Left ventricle myocardium inferior (tissue), 1 donor: ENCODE data around the gene DMAC2L. TPM values are rescaled to one million over a fixed set of nuclear protein-coding genes. Genes with fewer than 3 reads are reported as not detected.
"Not testable (repeated sequence)": the region's sequence is repeated elsewhere in the genome, so short reads cannot be mapped to it uniquely, and the experiment has no call there.

Experiments
- DNase-seq: peaks from one replicate; pipeline ENCODE4 v3.0.0-alpha.2; 2020
- H3K27ac ChIP-seq: fragments of 200-600 bp; replicated peaks from 2 replicates; pipeline ENCODE4 v1.8.0; 2021
- H3K27me3 ChIP-seq: fragments of 200-600 bp; 2 replicates; pipeline ENCODE4 v1.8.0; 2021; ENCODE audit warnings: low read depth
- H3K36me3 ChIP-seq: fragments of 200-600 bp; 2 replicates; pipeline ENCODE4 v1.8.0; 2021
- H3K4me1 ChIP-seq: fragments of 200-600 bp; 2 replicates; pipeline ENCODE4 v1.8.0; 2021
- H3K4me3 ChIP-seq: fragments of 200-600 bp; 2 replicates; pipeline ENCODE4 v1.8.0; 2021; ENCODE audit warnings: mild to moderate bottlenecking, moderate library complexity
- H3K9me3 ChIP-seq: fragments of 200-600 bp; replicated peaks from 2 replicates; pipeline ENCODE4 v1.8.0; 2021
- CTCF ChIP-seq: fragments of 200-600 bp; IDR thresholded peaks from 2 replicates; pipeline ENCODE4 v1.8.0; 2021; ENCODE audit warnings: antibody characterized with exemption, mild to moderate bottlenecking, borderline replicate concordance
- intact Hi-C: fragments of 100-400 bp; cut with micrococcal nuclease; formaldehyde crosslinking; loops from one replicate; pipeline ENCODE4 v1.11.0; 2022
- total RNA-seq: library from RNA; stranded (reverse); fragmentation: NEBNext Ultra II Directional; extraction: Animal tissue kit (Norgen Biotek cat#: 25700); gene quantifications from one replicate; pipeline ENCODE4 v1.2.1, GENCODE V29; 2021
- donor health status: DM: no; HTN: yes; CAD: no; lungs with severe emphysema.

Gene DMAC2L
- total RNA-seq, 1 donor from 2014 or later, result 28.3 TPM

GRCh38 chr14:50348933-50349332 is 36.8 kb downstream of the DMAC2L start:
- no peak for DNase-seq
- Histone ChIP-seq H3K4me1 (peaks cover 26% of the 10 kb centered on the region), H3K4me3 (no peak overlapping the region), H3K27ac (no peak overlapping the region), H3K27me3 (no peaks in the 10 kb centered on the region), H3K36me3 (no peaks in the 10 kb centered on the region), H3K9me3 (no peaks in the 10 kb centered on the region)
- intact Hi-C loops, result no loop called here
- no peak for TF ChIP-seq CTCF

- H3K36me3 ChIP-seq, result no peaks in the 10 kb centered on the region
- H3K27me3 ChIP-seq, result no peaks in the 10 kb centered on the region
- no peak overlapping the region for H3K27ac ChIP-seq
- TF ChIP-seq CTCF, result no peak
- peaks cover 21% of the 10 kb centered on the region for H3K4me1 ChIP-seq
- no peak overlapping the region for H3K4me3 ChIP-seq
- intact Hi-C loops, result no loop called here
- H3K9me3 ChIP-seq, result no peaks in the 10 kb centered on the region
- DNase-seq, result no peak
Measured at GRCh38 chr14:50350975-50351374, 38.9 kb downstream of the DMAC2L start.

- intact Hi-C loops, result no loop called here
- Histone ChIP-seq H3K36me3 (no peaks in the 10 kb centered on the region), H3K9me3 (no peaks in the 10 kb centered on the region), H3K4me3 (no peak overlapping the region), H3K4me1 (peaks cover 13% of the 10 kb centered on the region), H3K27ac (no peak overlapping the region), H3K27me3 (no peaks in the 10 kb centered on the region)
- TF ChIP-seq CTCF, result no peak
- no peak for DNase-seq
Measured at GRCh38 chr14:50352584-50352983, 40.5 kb downstream of the DMAC2L start.

GRCh38 chr14:50353126-50353525 is 41.0 kb downstream of the DMAC2L start:
- no peak for DNase-seq

GRCh38 chr14:50354527-50354926 is 42.4 kb downstream of the DMAC2L start:
- peaks cover 7% of the 10 kb centered on the region for H3K36me3 ChIP-seq
- intact Hi-C loops, result no loop called here
- no peaks in the 10 kb centered on the region for H3K9me3 ChIP-seq
- DNase-seq, result no peak
- no peak for TF ChIP-seq CTCF
- peaks cover 6% of the 10 kb centered on the region for H3K4me1 ChIP-seq
- no peak overlapping the region for H3K27ac ChIP-seq
- no peak overlapping the region for H3K4me3 ChIP-seq
- no peaks in the 10 kb centered on the region for H3K27me3 ChIP-seq

More at GRCh38 chr14:50353126-50353525, 41.0 kb downstream of the DMAC2L start:
- Histone ChIP-seq H3K4me3 (no peak overlapping the region), H3K36me3 (peaks cover 4% of the 10 kb centered on the region), H3K27me3 (no peaks in the 10 kb centered on the region), H3K27ac (no peak overlapping the region), H3K4me1 (peaks cover 8% of the 10 kb centered on the region), H3K9me3 (no peaks in the 10 kb centered on the region)
- TF ChIP-seq CTCF, result no peak
- intact Hi-C loops, result no loop called here

- DNase-seq, result no peak
- peaks cover 7% of the 10 kb centered on the region for H3K36me3 ChIP-seq
- peaks cover 6% of the 10 kb centered on the region for H3K4me1 ChIP-seq
- no peak overlapping the region for H3K4me3 ChIP-seq
- no peaks in the 10 kb centered on the region for H3K27me3 ChIP-seq
- no peak overlapping the region for H3K27ac ChIP-seq
- intact Hi-C loops, result no loop called here
- TF ChIP-seq CTCF, result no peak
- H3K9me3 ChIP-seq, result no peaks in the 10 kb centered on the region
Measured at GRCh38 chr14:50355692-50356091, 43.6 kb downstream of the DMAC2L start.

- H3K4me3 ChIP-seq, intact Hi-C loops, H3K27me3 ChIP-seq, H3K36me3 ChIP-seq, DNase-seq, H3K4me1 ChIP-seq, H3K27ac ChIP-seq, H3K9me3 ChIP-seq: not testable (repeated sequence)
Measured at GRCh38 chr14:50356283-50356682, 44.2 kb downstream of the DMAC2L start.
